Uterus (tissue), 2 donors: ENCODE measurements around the gene MAP1S.

Experiments
- POLR2A ChIP-seq, 2 donors: fragments of 450-650 bp; IDR thresholded peaks; one replicate each; pipeline ENCODE4 v1.6.1; 2016; ENCODE audit warnings: antibody characterized with exemption in 2 of 2, mild to moderate bottlenecking in 1 of 2, moderate library complexity in 1 of 2
- TF ChIP-seq, protein P1 (sequence below), 4 experiments: fragments of 200-600 bp in 2 of 4; fragments of 450-650 bp in 2 of 4; sonication (generic) in 2 of 4; IDR thresholded peaks; one replicate each; pipeline ENCODE4 v1.5.1; 2016 to 2019; ENCODE audit warnings: antibody characterized with exemption in 4 of 4, mild to moderate bottlenecking in 2 of 4, moderate library complexity in 1 of 4

DNA sequence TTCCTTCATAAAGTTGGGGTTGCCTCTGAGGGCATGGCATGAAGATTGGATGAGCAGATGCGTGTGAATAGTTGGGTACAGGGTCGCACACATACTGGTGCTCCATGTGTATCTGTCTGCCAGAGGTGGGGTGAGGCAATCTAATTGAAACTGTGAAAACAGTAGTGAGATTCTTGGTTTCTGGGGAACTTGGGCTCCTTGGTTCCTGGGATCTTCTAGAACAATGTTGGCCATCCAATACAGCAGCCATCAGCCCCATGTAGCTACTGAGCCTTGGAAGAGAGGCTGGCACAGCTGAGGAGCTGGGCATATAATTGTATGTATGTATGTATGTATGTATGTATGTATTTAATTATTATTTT is 32.6 kb downstream of the MAP1S start:
- TF ChIP-seq, protein P1, sequence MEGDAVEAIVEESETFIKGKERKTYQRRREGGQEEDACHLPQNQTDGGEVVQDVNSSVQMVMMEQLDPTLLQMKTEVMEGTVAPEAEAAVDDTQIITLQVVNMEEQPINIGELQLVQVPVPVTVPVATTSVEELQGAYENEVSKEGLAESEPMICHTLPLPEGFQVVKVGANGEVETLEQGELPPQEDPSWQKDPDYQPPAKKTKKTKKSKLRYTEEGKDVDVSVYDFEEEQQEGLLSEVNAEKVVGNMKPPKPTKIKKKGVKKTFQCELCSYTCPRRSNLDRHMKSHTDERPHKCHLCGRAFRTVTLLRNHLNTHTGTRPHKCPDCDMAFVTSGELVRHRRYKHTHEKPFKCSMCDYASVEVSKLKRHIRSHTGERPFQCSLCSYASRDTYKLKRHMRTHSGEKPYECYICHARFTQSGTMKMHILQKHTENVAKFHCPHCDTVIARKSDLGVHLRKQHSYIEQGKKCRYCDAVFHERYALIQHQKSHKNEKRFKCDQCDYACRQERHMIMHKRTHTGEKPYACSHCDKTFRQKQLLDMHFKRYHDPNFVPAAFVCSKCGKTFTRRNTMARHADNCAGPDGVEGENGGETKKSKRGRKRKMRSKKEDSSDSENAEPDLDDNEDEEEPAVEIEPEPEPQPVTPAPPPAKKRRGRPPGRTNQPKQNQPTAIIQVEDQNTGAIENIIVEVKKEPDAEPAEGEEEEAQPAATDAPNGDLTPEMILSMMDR (IDR thresholded peaks at IDR 0.05), result no peak
- no peak for TF ChIP-seq POLR2A (IDR thresholded peaks at IDR 0.05)
